NCI-H1436 treated with DMSO at 0.1 percent for 48 hours (cell line): ENCODE results near the gene ABCC8.

ENCODE experiments used
- DNase-seq: peaks from one replicate; lab custom pipeline; 2025; lab: John Stamatoyannopoulos, UW

ABCC8 gene

GRCh38 chr11:17386331-17387084 lies 90.1 kb downstream of the ABCC8 start:
- no peak for DNase-seq

- DNase-seq: no peak
Measured at GRCh38 chr11:17385926-17386325, 90.7 kb downstream of the ABCC8 start.

GRCh38 chr11:17385492-17385891 lies 91.2 kb downstream of the ABCC8 start:
- DNase-seq: no peak

DNA sequence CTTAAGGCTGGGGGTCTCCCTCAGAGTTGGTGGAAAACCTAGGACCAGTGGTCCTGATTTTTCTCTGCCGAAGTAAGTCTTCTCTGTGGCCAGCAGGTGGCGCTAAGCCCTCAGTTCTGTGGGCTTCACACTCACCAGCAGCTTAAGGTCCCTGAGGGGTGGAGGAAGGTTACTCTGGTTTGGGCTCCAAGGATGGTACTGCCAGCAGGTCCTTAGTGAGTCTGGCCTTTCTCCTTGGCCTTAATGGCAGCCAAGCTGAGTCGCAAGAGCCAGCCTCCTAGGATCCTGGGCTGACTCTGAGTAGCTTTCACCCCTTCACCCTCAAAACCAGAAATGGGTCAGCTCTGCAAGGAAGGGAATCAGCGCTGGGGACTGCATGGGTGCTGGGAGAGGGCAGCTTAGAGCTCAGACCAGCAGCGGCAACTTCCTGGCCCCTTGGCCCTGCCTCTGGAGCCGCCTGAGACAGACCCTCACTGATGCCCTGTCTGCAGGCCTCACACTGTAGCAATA lies 92.6 kb downstream of the ABCC8 start:
- DNase-seq: peak; percentile 51

- no peak for DNase-seq
Measured at GRCh38 chr11:17383461-17383860, 93.2 kb downstream of the ABCC8 start.

- no peak for DNase-seq
Measured at GRCh38 chr11:17382046-17382728, 94.5 kb downstream of the ABCC8 start.

DNA sequence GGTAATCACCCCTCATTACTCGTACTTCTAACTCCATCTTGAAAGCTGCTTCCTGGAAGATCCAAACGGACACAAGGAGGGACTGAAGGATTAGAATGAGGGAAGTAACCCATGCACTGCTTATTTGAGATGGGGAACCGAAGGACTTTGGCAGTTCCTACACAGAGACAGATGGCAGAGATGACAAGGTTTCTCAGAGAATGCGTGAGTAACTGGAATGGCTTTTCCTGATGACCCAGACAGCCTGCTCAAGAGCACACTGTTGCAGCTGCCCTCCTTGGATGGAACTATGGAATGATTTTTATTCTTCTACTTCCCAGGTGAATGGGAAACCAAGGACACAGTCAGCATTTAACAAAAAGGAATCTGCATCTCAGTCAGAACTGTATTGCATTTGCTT lies 95.5 kb downstream of the ABCC8 start:
- DNase-seq: no peak

- no peak for DNase-seq
Measured at GRCh38 chr11:17379383-17380180, 97.1 kb downstream of the ABCC8 start.

DNA sequence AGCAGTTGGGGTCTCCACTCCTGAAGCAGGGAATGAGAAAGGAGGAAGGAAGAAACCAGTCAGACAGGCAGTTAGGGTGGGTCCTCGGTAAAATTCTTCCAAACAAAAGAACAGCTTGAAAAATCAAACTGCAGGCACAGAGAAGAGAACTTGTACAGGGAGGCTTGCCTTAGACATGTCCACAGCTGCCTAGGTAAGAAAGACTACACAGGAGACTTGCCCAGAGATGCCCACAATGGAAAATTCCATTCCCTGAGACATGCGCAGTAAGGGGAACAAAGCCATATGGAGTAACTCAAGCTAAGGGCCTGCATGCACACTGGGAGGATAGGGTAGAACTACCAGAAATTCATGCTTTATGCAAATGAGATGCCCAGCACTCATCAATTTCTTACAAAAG lies 98.0 kb downstream of the ABCC8 start:
- DNase-seq: no peak

GRCh38 chr11:17376493-17376892 lies 100.2 kb downstream of the ABCC8 start:
- DNase-seq: no peak

GRCh38 chr11:17375547-17375946 lies 101.1 kb downstream of the ABCC8 start:
- DNase-seq: no peak

GRCh38 chr11:17371614-17372013 lies 105.0 kb downstream of the ABCC8 start:
- no peak for DNase-seq

- no peak for DNase-seq
Measured at GRCh38 chr11:17369684-17370243, 106.9 kb downstream of the ABCC8 start.

DNA sequence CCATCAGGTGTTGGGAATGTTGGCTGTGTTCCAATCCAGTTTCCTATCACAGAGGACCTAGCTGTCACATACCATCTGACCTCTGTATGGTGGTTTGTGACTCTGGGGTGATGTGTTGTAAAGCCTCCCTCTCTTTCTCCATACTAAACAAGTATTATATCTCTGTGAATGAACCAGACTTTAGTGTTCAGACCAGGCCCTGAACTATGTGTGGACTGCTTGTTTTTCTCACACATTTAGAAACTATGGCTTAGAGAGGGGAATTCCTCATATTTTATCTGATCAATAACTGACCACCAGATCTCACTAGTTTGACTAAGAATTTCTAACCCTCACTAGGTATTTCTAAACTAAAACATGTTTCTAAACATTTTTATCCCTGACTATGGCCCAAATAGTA lies 107.6 kb downstream of the ABCC8 start:
- no peak for DNase-seq

- no peak for DNase-seq
Measured at GRCh38 chr11:17368551-17368950, 108.1 kb downstream of the ABCC8 start.

GRCh38 chr11:17366495-17366894 lies 110.2 kb downstream of the ABCC8 start:
- DNase-seq: no peak

DNA sequence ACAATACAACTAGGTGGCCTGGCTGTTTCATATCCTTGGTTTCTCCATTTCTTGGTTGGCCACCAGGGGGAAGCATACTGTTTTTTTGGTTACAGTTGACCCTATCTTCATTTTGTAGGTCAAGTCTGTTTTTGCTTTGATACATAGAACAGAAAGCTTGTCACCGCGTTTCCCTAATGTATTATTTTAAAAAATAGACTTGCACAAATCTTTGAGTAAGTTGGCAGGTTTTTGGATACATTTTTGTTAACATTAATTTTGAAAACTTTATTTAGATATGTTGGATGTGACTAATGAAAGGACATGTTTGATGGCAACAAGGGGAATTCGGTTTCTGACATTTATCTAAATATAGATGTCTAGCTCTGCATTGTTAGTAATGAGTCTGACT lies 122.0 kb downstream of the ABCC8 start:
- peak; percentile 35 for DNase-seq

DNA sequence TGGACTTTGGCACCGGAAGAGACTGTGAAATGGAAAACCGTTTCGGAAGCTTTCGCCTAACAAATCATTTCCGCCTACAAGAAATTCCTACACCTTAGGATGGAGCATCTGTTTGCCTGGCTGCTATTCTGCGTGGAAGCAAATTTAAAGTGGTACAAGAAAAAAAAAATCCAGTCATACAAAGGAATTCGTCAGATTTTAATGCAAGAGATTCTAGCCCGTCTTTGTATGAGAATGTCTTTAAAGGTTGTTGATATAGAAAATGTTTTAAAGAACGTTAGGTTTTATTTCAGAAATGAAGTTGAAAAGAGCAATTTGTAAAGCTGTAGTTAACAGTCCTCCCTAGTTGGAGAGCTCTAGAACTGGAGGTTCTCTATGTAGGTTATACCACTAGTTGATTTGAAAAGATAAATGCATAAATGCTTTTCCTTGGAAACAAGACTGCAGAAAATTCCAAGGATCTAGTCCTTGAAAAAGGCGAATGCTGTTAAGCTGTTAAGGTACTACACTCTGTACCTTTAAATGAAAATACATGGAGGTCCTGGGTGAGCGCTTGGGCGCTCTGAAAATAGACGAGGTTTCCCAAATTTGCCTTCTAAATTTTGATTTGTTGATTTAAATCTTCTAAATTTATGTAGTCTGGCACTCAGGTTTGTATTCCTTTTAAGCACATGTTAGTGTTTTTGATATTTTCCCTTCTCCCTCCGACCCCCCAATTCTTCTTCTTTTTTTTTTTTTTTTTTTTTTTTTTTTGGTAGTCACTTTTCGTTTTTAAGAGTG lies 122.6 kb downstream of the ABCC8 start:
- DNase-seq: no peak

GRCh38 chr11:17352950-17353820 lies 123.5 kb downstream of the ABCC8 start:
- DNase-seq: no peak

GRCh38 chr11:17351510-17352176 lies 125.0 kb downstream of the ABCC8 start, which contains the start of gene NCR3LG1:
Gene NCR3LG1 (plus strand): TSS chr11:17351800. CDS start chr11:17351970, 170 bp downstream.
- DNase-seq: no peak
